Measurements from ENCODE around the gene GADL1. TPM values are rescaled to one million over a fixed set of nuclear protein-coding genes. Genes with fewer than 3 reads are reported as not detected.

The GADL1 gene
- total RNA-seq, 2 donors from 2014 or later = not detected

- no peaks in the 10 kb centered on the region for H3K4me1 Mint-ChIP-seq
- ATAC-seq (no peak), DNase-seq (no peak)
- no peaks in the 10 kb centered on the region for H3K9me3 ChIP-seq (ENCODE audit: control insufficient read depth, low read length, poor library complexity, severe bottlenecking)
- H3K27ac Mint-ChIP-seq = no peak overlapping the region
- no peak overlapping the region for H3K4me3 Mint-ChIP-seq
- H3K27me3 Mint-ChIP-seq = peaks cover 19% of the 10 kb centered on the region
- H3K36me3 Mint-ChIP-seq (ENCODE audit: low read depth) = no peaks in the 10 kb centered on the region
These were observed 30.3 kb downstream of the GADL1 start for GRCh38 chr3:30864132-30864531.

- Mint-ChIP-seq H3K4me3 (no peak overlapping the region), H3K36me3 (ENCODE audit: low read depth) (no peaks in the 10 kb centered on the region), H3K27ac (no peak overlapping the region), H3K27me3 (peaks cover 19% of the 10 kb centered on the region), H3K4me1 (no peaks in the 10 kb centered on the region)
- DNase-seq (no peak), ATAC-seq (no peak)
- no peaks in the 10 kb centered on the region for H3K9me3 ChIP-seq (ENCODE audit: control insufficient read depth, low read length, poor library complexity, severe bottlenecking)
These were observed 32.5 kb downstream of the GADL1 start for GRCh38 chr3:30862004-30862403.

GRCh38 chr3:30858894-30859389, 35.5 kb downstream of the GADL1 start:
- Mint-ChIP-seq H3K27me3 (peaks cover 14% of the 10 kb centered on the region), H3K27ac (no peak overlapping the region), H3K36me3 (ENCODE audit: low read depth) (no peaks in the 10 kb centered on the region), H3K4me1 (no peaks in the 10 kb centered on the region), H3K4me3 (no peak overlapping the region)
- DNase-seq (no peak), ATAC-seq (no peak)
- no peaks in the 10 kb centered on the region for H3K9me3 ChIP-seq (ENCODE audit: control insufficient read depth, low read length, poor library complexity, severe bottlenecking)

GRCh38 chr3:30855400-30856292, 38.8 kb downstream of the GADL1 start:
- no peaks in the 10 kb centered on the region for H3K9me3 ChIP-seq (ENCODE audit: control insufficient read depth, low read length, poor library complexity, severe bottlenecking)
- Mint-ChIP-seq H3K27ac (no peak overlapping the region), H3K27me3 (no peaks in the 10 kb centered on the region), H3K36me3 (ENCODE audit: low read depth) (no peaks in the 10 kb centered on the region), H3K4me1 (no peaks in the 10 kb centered on the region), H3K4me3 (no peak overlapping the region)
- ATAC-seq (no peak), DNase-seq (no peak)

- H3K9me3 ChIP-seq (ENCODE audit: control insufficient read depth, low read length, poor library complexity, severe bottlenecking) = no peaks in the 10 kb centered on the region
- Mint-ChIP-seq H3K4me3 (no peak overlapping the region), H3K4me1 (no peaks in the 10 kb centered on the region), H3K27ac (no peak overlapping the region), H3K27me3 (no peaks in the 10 kb centered on the region), H3K36me3 (ENCODE audit: low read depth) (no peaks in the 10 kb centered on the region)
- ATAC-seq (no peak), DNase-seq (no peak)
These were observed 41.6 kb downstream of the GADL1 start for GRCh38 chr3:30852833-30853232.

GRCh38 chr3:30848087-30848779, 46.2 kb downstream of the GADL1 start:
- H3K27ac Mint-ChIP-seq = no peak overlapping the region
- no peaks in the 10 kb centered on the region for H3K9me3 ChIP-seq (ENCODE audit: control insufficient read depth, low read length, poor library complexity, severe bottlenecking)
- DNase-seq = no peak
- peaks cover 12% of the 10 kb centered on the region for H3K27me3 Mint-ChIP-seq
- no peak overlapping the region for H3K4me3 Mint-ChIP-seq
- no peaks in the 10 kb centered on the region for H3K36me3 Mint-ChIP-seq (ENCODE audit: low read depth)
- no peak for ATAC-seq
- H3K4me1 Mint-ChIP-seq = no peaks in the 10 kb centered on the region

- Mint-ChIP-seq H3K4me1 (no peaks in the 10 kb centered on the region), H3K27me3 (peaks cover 12% of the 10 kb centered on the region), H3K36me3 (ENCODE audit: low read depth) (no peaks in the 10 kb centered on the region), H3K4me3 (no peak overlapping the region), H3K27ac (no peak overlapping the region)
- ATAC-seq (no peak), DNase-seq (no peak)
- no peaks in the 10 kb centered on the region for H3K9me3 ChIP-seq (ENCODE audit: control insufficient read depth, low read length, poor library complexity, severe bottlenecking)
These were observed 46.9 kb downstream of the GADL1 start for GRCh38 chr3:30847592-30847991.

GRCh38 chr3:30845606-30846005, 48.9 kb downstream of the GADL1 start:
- ATAC-seq = no peak
- H3K36me3 Mint-ChIP-seq (ENCODE audit: low read depth) = no peaks in the 10 kb centered on the region
- H3K4me1 Mint-ChIP-seq = peaks cover 3% of the 10 kb centered on the region
- no peak overlapping the region for H3K4me3 Mint-ChIP-seq
- DNase-seq = no peak
- H3K27me3 Mint-ChIP-seq = peaks cover 26% of the 10 kb centered on the region
- H3K9me3 ChIP-seq (ENCODE audit: control insufficient read depth, low read length, poor library complexity, severe bottlenecking) = no peaks in the 10 kb centered on the region
- no peak overlapping the region for H3K27ac Mint-ChIP-seq

- ATAC-seq = no peak
- no peaks in the 10 kb centered on the region for H3K9me3 ChIP-seq (ENCODE audit: control insufficient read depth, low read length, poor library complexity, severe bottlenecking)
- Mint-ChIP-seq H3K27ac (no peak overlapping the region), H3K4me1 (peaks cover 3% of the 10 kb centered on the region), H3K4me3 (no peak overlapping the region), H3K27me3 (peaks cover 26% of the 10 kb centered on the region), H3K36me3 (ENCODE audit: low read depth) (no peaks in the 10 kb centered on the region)
- no peak for DNase-seq
These were observed 50.6 kb downstream of the GADL1 start for GRCh38 chr3:30843877-30844276.

- Mint-ChIP-seq H3K4me3 (no peak overlapping the region), H3K36me3 (ENCODE audit: low read depth) (no peaks in the 10 kb centered on the region), H3K27me3 (peaks cover 8% of the 10 kb centered on the region), H3K4me1 (no peaks in the 10 kb centered on the region), H3K27ac (no peak overlapping the region)
- ATAC-seq = no peak
- no peak for DNase-seq
- H3K9me3 ChIP-seq (ENCODE audit: control insufficient read depth, low read length, poor library complexity, severe bottlenecking) = no peaks in the 10 kb centered on the region
These were observed 58.3 kb downstream of the GADL1 start for GRCh38 chr3:30836141-30836540.

GRCh38 chr3:30835667-30836066, 58.8 kb downstream of the GADL1 start:
- no peak overlapping the region for H3K4me3 Mint-ChIP-seq
- no peak for ATAC-seq
- H3K27ac Mint-ChIP-seq = no peak overlapping the region
- H3K36me3 Mint-ChIP-seq (ENCODE audit: low read depth) = no peaks in the 10 kb centered on the region
- no peaks in the 10 kb centered on the region for H3K9me3 ChIP-seq (ENCODE audit: control insufficient read depth, low read length, poor library complexity, severe bottlenecking)
- peaks cover 7% of the 10 kb centered on the region for H3K27me3 Mint-ChIP-seq
- H3K4me1 Mint-ChIP-seq = no peaks in the 10 kb centered on the region
- DNase-seq = no peak

- no peak for DNase-seq
- Mint-ChIP-seq H3K36me3 (ENCODE audit: low read depth) (no peaks in the 10 kb centered on the region), H3K27me3 (peaks cover 7% of the 10 kb centered on the region), H3K4me1 (no peaks in the 10 kb centered on the region), H3K27ac (no peak overlapping the region), H3K4me3 (no peak overlapping the region)
- H3K9me3 ChIP-seq (ENCODE audit: control insufficient read depth, low read length, poor library complexity, severe bottlenecking) = no peaks in the 10 kb centered on the region
- no peak for ATAC-seq
These were observed 61.4 kb downstream of the GADL1 start for GRCh38 chr3:30832961-30833575.

GRCh38 chr3:30827080-30827479, 67.4 kb downstream of the GADL1 start:
- DNase-seq (no peak), ATAC-seq (no peak)
- Mint-ChIP-seq H3K36me3 (ENCODE audit: low read depth) (no peaks in the 10 kb centered on the region), H3K27me3 (peaks cover 22% of the 10 kb centered on the region), H3K4me3 (no peak overlapping the region), H3K27ac (no peak overlapping the region), H3K4me1 (no peaks in the 10 kb centered on the region)
- peaks cover 3% of the 10 kb centered on the region for H3K9me3 ChIP-seq (ENCODE audit: control insufficient read depth, low read length, poor library complexity, severe bottlenecking)
